ENCODE measurements around the gene PCGF3. TPM values are rescaled to one million over a fixed set of nuclear protein-coding genes. Genes with fewer than 3 reads are reported as not detected.

The PCGF3 gene
- total and polyA plus RNA-seq, 9 of the 15 experiments (the other 6 are each of a cell fraction or from before 2014, with no cell fraction given) = 2.6 to 46.1 (median 20.3) TPM

DNA sequence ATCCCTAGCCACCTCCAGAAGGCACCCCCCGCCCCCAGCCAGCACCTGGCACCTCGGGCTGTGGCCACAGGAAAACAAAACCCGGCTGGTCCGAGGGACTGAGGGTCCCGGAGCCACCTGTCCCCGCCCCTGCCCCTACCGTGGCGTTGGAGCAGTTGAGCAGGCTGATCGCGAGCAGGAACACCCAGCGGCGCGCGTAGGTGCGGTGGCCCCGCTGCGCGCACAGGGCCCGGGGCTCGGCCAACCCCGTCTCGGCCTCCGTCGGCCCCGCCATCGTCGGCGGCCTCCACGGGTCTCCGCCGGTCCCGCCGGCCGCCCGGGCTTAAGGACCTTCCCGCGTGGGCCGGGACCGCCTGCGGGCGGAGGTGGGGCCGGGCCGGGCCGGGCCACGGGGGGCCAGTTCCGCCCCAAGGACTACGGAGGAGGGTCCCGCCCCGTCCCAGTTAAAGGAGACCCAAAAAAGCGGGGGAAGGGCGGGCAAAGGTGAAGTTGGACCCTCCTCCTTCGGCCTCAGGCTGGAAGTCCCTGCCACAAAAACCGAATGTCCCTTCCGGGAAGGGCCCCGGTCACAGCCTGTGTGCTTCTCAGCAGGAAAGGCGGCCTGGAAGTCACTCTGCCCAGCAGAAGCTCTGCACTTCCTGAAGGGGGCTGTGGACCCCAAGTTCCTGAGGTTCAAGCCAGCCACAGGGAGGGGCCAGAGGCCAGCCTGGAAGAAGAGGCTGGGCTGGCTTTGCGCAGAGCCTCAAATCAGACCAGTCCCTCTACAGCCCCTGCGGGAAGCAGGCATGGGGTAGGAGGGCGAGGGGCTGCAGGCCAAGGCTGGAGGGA, 16.6 kb upstream of the PCGF3 start, which contains the start of gene SLC49A3:
TSS of gene SLC49A3 (minus strand) at position 298 of the 828 bp plus-strand sequence. CDS start at position 274, 24 bp downstream.
- DNase-seq (ENCODE audit: extremely low read depth in 1 of 4, low spot score in 3 of 4) (no peak), FAIRE-seq (no peak), ATAC-seq (no peak)
- H3K36me3 ChIP-seq (ENCODE audit: control insufficient read depth, insufficient read depth, low read length) = no peaks in the 10 kb centered on the region
- H3K4me3 ChIP-seq = 0 out of 2 replicates have a peak within 1 kb of the TSS, but pooled peaks have one; percentile 28
- peak within 1 kb of the TSS; percentile 78; the same call in 2 of the 3 replicates for H3K27ac ChIP-seq (ENCODE audit: extremely low read depth, low read depth, low read length)
- 90% methylated on average over 16 of the region's 59 CpGs for WGBS (ENCODE audit: insufficient coverage, low coverage, missing lambda C conversion rate)
- TF ChIP-seq RAD51 (IDR thresholded peaks at IDR 0.05; ENCODE audit: borderline replicate concordance, low read depth) (no peak), ZFP36 (IDR thresholded peaks at IDR 0.05; ENCODE audit: low read depth, low read length, partially characterized antibody) (peak; percentile 10)
- TF ChIP-seq, protein P1, sequence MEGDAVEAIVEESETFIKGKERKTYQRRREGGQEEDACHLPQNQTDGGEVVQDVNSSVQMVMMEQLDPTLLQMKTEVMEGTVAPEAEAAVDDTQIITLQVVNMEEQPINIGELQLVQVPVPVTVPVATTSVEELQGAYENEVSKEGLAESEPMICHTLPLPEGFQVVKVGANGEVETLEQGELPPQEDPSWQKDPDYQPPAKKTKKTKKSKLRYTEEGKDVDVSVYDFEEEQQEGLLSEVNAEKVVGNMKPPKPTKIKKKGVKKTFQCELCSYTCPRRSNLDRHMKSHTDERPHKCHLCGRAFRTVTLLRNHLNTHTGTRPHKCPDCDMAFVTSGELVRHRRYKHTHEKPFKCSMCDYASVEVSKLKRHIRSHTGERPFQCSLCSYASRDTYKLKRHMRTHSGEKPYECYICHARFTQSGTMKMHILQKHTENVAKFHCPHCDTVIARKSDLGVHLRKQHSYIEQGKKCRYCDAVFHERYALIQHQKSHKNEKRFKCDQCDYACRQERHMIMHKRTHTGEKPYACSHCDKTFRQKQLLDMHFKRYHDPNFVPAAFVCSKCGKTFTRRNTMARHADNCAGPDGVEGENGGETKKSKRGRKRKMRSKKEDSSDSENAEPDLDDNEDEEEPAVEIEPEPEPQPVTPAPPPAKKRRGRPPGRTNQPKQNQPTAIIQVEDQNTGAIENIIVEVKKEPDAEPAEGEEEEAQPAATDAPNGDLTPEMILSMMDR (IDR thresholded peaks at IDR 0.05 in 2 of 3, conservative IDR thresholded peaks at IDR 0.05 in 1 of 3; ENCODE audit: insufficient read depth in 2 of 3, low read depth in 1 of 3, low read length in 3 of 3) = peak in 1 of 3 experiments; percentile 23; a peak in 1 of 6 replicates
- peaks cover 22 to 67% of the 10 kb centered on the region in 2 experiments for H3K4me1 ChIP-seq (replicated peaks in 1 of 2; ENCODE audit: control insufficient read depth in 2 of 2, insufficient read depth in 2 of 2, low read length in 2 of 2)
- no peaks in the 10 kb centered on the region for H3K9me3 ChIP-seq (replicated peaks; ENCODE audit: control insufficient read depth, insufficient read depth, low read depth, low read length)
- peak within 1 kb of the TSS; percentile 62 to 82; a peak in 3 of 4 replicates for H3K9ac ChIP-seq (ENCODE audit: insufficient read depth in 1 of 2, low read depth in 2 of 2, low read length in 2 of 2)
- peaks cover 7% of the 10 kb centered on the region; the same call in 2 of the 3 replicates for H3K79me2 ChIP-seq (ENCODE audit: control insufficient read depth, insufficient read depth, low read length)
- H2AFZ ChIP-seq (ENCODE audit: low read depth, low read length) = peak within 1 kb of the TSS; percentile 87
- ChIA-PET POLR2A (no interaction called here), CTCF (ENCODE audit: low intra/inter-chr PET ratio) (no interaction called here)
- peak within 1 kb of the TSS; percentile 82 for H3K4me2 ChIP-seq (ENCODE audit: insufficient read depth, low read length)
- intact Hi-C loops (cut with micrococcal nuclease) (loop anchor here (10.0 kb wide), 2 partner anchors 46 to 296 kb away; partner anchors contain the start of gene IDUA), in situ Hi-C loops (cut with MboI) (no loop called here)
- no peaks in the 10 kb centered on the region for H3K27me3 ChIP-seq (ENCODE audit: control insufficient read depth in 2 of 2, insufficient read depth in 2 of 2, low read length in 2 of 2)
- H3K9me1 ChIP-seq (ENCODE audit: control insufficient read depth, insufficient read depth, low read length) = no peaks in the 10 kb centered on the region
- no peaks in the 10 kb centered on the region for H4K20me1 ChIP-seq (replicated peaks; ENCODE audit: control insufficient read depth, insufficient read depth, low read length)
- BruUV-seq (replicated peaks) = no TSS peak

All from K562 (cell line).